GM18868 (cell line): ENCODE measurements around the gene RPS2.
"Not testable (repeated sequence)": the region's sequence is repeated elsewhere in the genome, so short reads cannot be mapped to it uniquely, and the experiment has no call there.

Source experiments
- ATAC-seq: cut with Tn5 transposase; IDR thresholded peaks from one replicate; pipeline ENCODE4 v1.9.1; 2021; ENCODE audit warnings: mild to moderate bottlenecking, moderate library complexity; ENCODE audit not compliant: unreplicated experiment

RPS2 gene

GRCh38 chr16:1964506-1965395, at the start of gene RPS2:
Gene RPS2 (minus strand): TSS chr16:1964826. CDS start chr16:1964625, 201 bp downstream.
- ATAC-seq, result peak; percentile 90

- no peak for ATAC-seq
These were observed 48.9 kb upstream of the RPS2 start for GRCh38 chr16:2013527-2013926.

- ATAC-seq, result not testable (repeated sequence)
These were observed 47.1 kb upstream of the RPS2 start for GRCh38 chr16:2011726-2012125.

GRCh38 chr16:2009791-2010510, 45.3 kb upstream of the RPS2 start, which contains the start of gene ZNF598:
Gene ZNF598 (minus strand): TSS chr16:2009821.
- ATAC-seq, result peak; percentile 90

- peak; percentile 29 for ATAC-seq
These were observed 44.6 kb upstream of the RPS2 start for GRCh38 chr16:2009164-2009711.

GRCh38 chr16:2008631-2009163, 44.1 kb upstream of the RPS2 start:
- ATAC-seq, result no peak

- no peak for ATAC-seq
These were observed 43.4 kb upstream of the RPS2 start for GRCh38 chr16:2008009-2008526.

GRCh38 chr16:2007081-2007836, 42.6 kb upstream of the RPS2 start:
- ATAC-seq, result no peak

- no peak for ATAC-seq
These were observed 41.7 kb upstream of the RPS2 start for GRCh38 chr16:2006317-2006716.

- no peak for ATAC-seq
These were observed 41.0 kb upstream of the RPS2 start for GRCh38 chr16:2005646-2006045.

- ATAC-seq, result no peak
These were observed 40.3 kb upstream of the RPS2 start for GRCh38 chr16:2004795-2005517.

GRCh38 chr16:2003827-2004641, 39.4 kb upstream of the RPS2 start:
- peak; percentile 68 for ATAC-seq

- ATAC-seq, result no peak
These were observed 38.7 kb upstream of the RPS2 start for GRCh38 chr16:2003231-2003826.

- ATAC-seq, result no peak
These were observed 38.0 kb upstream of the RPS2 start for GRCh38 chr16:2002406-2003230.

- no peak for ATAC-seq
These were observed 37.1 kb upstream of the RPS2 start for GRCh38 chr16:2001456-2002355.

- no peak for ATAC-seq
These were observed 36.4 kb upstream of the RPS2 start for GRCh38 chr16:2001035-2001434.
